HepG2 (cell line): ENCODE measurements around the gene AANAT. TPM values are rescaled to one million over a fixed set of nuclear protein-coding genes. Genes with fewer than 3 reads are reported as not detected.

Source experiments
- ATAC-seq: fragments of 200-7000 bp; cut with Tn5 transposase; 3 replicates; pipeline ENCODE4 v1.9.1; 2020; ENCODE audit warnings: mild to moderate bottlenecking, moderate library complexity
- BruUV-seq: library from RNA; stranded (reverse); fragments of 400-500 nt; replicated peaks from 2 replicates; lab custom pipeline; 2021; lab: Mats Ljungman, UMichigan
- CTCF ChIA-PET: fragments of 300-600 bp; formaldehyde crosslinking; extraction: SDS; loops from one replicate; lab custom pipeline; 2021; ENCODE audit warnings: low total read pairs, inconsistent platforms, low intra/inter-chr PET ratio; lab: Yijun Ruan, JAX
- POLR2A ChIA-PET: fragments of 350-600 bp; sonication (Branson Sonifier 250); formaldehyde crosslinking; loops from one replicate; lab custom pipeline; 2020; ENCODE audit warnings: antibody characterized with exemption, inconsistent platforms; lab: Yijun Ruan, JAX
- DNase-seq: peaks from one replicate; pipeline ENCODE4 v3.0.0-alpha.2; 2015; ENCODE audit warnings: low spot score
- FAIRE-seq: peaks from 3 replicates; lab custom pipeline; 2011; peaks lifted over from hg19 to GRCh38; lab: Jason Lieb, UNC
- H2AFZ ChIP-seq: one replicate; pipeline ENCODE4 v1.6.1; 2011; ENCODE audit warnings: low read length, inconsistent platforms
- H3K27ac ChIP-seq: fragments of 300-600 bp; 3 replicates; pipeline ENCODE4 v1.8.0; 2011; ENCODE audit warnings: mixed run types, mild to moderate bottlenecking, mixed read lengths, low read length, inconsistent platforms; ENCODE audit not compliant: insufficient read depth; ENCODE audit errors: extremely low read length
- H3K27me3 ChIP-seq, 2 experiments: fragments of 200-600 bp in 1 of 2; 2 replicates in 1 of 2; 3 replicates in 1 of 2; pipeline versions ENCODE4 v1.6.0 to v1.8.0; 2011; ENCODE audit warnings: low read length in 2 of 2, mild to moderate bottlenecking in 2 of 2, moderate library complexity in 2 of 2, inconsistent platforms in 1 of 2; ENCODE audit not compliant: insufficient read depth in 2 of 2, control insufficient read depth in 1 of 2
- H3K36me3 ChIP-seq, 2 experiments: fragments of 200-600 bp in 1 of 2; replicated peaks in 1 of 2; 2 replicates in 1 of 2; 3 replicates in 1 of 2; pipeline versions ENCODE4 v1.5.1 to v1.8.0; 2011; ENCODE audit warnings: low read length in 2 of 2, inconsistent platforms in 1 of 2; ENCODE audit not compliant: insufficient read depth in 2 of 2, control insufficient read depth in 1 of 2
- H3K4me1 ChIP-seq: 2 replicates; pipeline ENCODE4 v1.5.1; 2012; ENCODE audit warnings: low read length, inconsistent platforms; ENCODE audit not compliant: insufficient read depth
- H3K4me2 ChIP-seq: 2 replicates; pipeline ENCODE4 v1.6.0; 2011; ENCODE audit warnings: low read depth, low read length, inconsistent platforms
- H3K4me3 ChIP-seq, 3 experiments: fragments of 200-600 bp in 1 of 3; sonication (generic), shearing (Covaris generic) in 1 of 3; replicated peaks in 1 of 3; 2 replicates each; pipeline ENCODE4 v1.5.1; 2011 to 2016; ENCODE audit warnings: low read length in 3 of 3, inconsistent platforms in 2 of 3, low read depth in 2 of 3, mild to moderate bottlenecking in 2 of 3, control low read depth in 1 of 3, mixed read lengths in 1 of 3; ENCODE audit not compliant: insufficient read depth in 1 of 3
- H3K79me2 ChIP-seq: one replicate; pipeline ENCODE4 v1.6.1; 2011; ENCODE audit warnings: low read length, inconsistent platforms; ENCODE audit not compliant: insufficient read depth
- H3K9ac ChIP-seq: 2 replicates; pipeline ENCODE4 v1.6.0; 2011; ENCODE audit warnings: mild to moderate bottlenecking, low read depth, low read length, inconsistent platforms; ENCODE audit not compliant: insufficient read depth
- H3K9me3 ChIP-seq: 2 replicates; pipeline ENCODE4 v1.5.1; 2012; ENCODE audit warnings: mild to moderate bottlenecking, low read length
- H4K20me1 ChIP-seq: 2 replicates; pipeline ENCODE4 v1.6.0; 2011; ENCODE audit warnings: inconsistent platforms, mild to moderate bottlenecking, low read length, moderate library complexity; ENCODE audit not compliant: insufficient read depth
- CBX1 ChIP-seq: IDR thresholded peaks from one replicate; pipeline ENCODE4 v1.6.1; 2016; ENCODE audit warnings: antibody characterized with exemption, low read depth
- GATAD2A ChIP-seq: IDR thresholded peaks from 2 replicates; pipeline ENCODE4 v1.6.1; 2016
- HHEX ChIP-seq: IDR thresholded peaks from 2 replicates; pipeline ENCODE4 v1.6.1; 2016; ENCODE audit warnings: control low read depth
- HOXA7 ChIP-seq: sonication (generic); formaldehyde crosslinking; IDR thresholded peaks from 2 replicates; pipeline ENCODE4 v1.8.1; 2022; ENCODE audit warnings: mild to moderate bottlenecking, missing genetic modification reagents, moderate library complexity
- HOXA9 ChIP-seq: sonication (generic); formaldehyde crosslinking; IDR thresholded peaks from 2 replicates; pipeline ENCODE4 v1.8.1; 2022; ENCODE audit warnings: missing genetic modification reagents, mild to moderate bottlenecking, moderate library complexity, borderline replicate concordance
- KDM1A ChIP-seq: IDR thresholded peaks from 2 replicates; pipeline ENCODE4 v1.6.1; 2016; ENCODE audit warnings: missing compliant biosample characterization
- TMF1 ChIP-seq: sonication (generic); formaldehyde crosslinking; IDR thresholded peaks from 2 replicates; pipeline ENCODE4 v1.8.1; 2022; ENCODE audit warnings: low read depth, missing genetic modification reagents
- ZBTB1 ChIP-seq: sonication (generic); formaldehyde crosslinking; IDR thresholded peaks from 2 replicates; pipeline ENCODE4 v1.4.0; 2020; ENCODE audit warnings: missing genetic modification reagents, borderline replicate concordance
- ZNF124 ChIP-seq: sonication (generic); formaldehyde crosslinking; IDR thresholded peaks from 2 replicates; pipeline ENCODE4 v1.4.0; 2020; ENCODE audit warnings: missing genetic modification reagents
- ZNF232 ChIP-seq: sonication (generic); formaldehyde crosslinking; IDR thresholded peaks from 2 replicates; pipeline ENCODE4 v1.4.0; 2020; ENCODE audit warnings: missing genetic modification reagents, borderline replicate concordance
- ZNF234 ChIP-seq: sonication (generic); formaldehyde crosslinking; conservative IDR thresholded peaks from 2 replicates; pipeline ENCODE4 v1.5.1; 2020; ENCODE audit warnings: mild to moderate bottlenecking, missing genetic modification reagents
- ZNF256 ChIP-seq: sonication (generic); formaldehyde crosslinking; conservative IDR thresholded peaks from 2 replicates; pipeline ENCODE4 v1.4.0; 2020; ENCODE audit warnings: missing genetic modification reagents
- ZNF263 ChIP-seq: sonication (generic); formaldehyde crosslinking; IDR thresholded peaks from 2 replicates; pipeline ENCODE4 v1.4.0; 2020; ENCODE audit warnings: missing genetic modification reagents
- ZNF282 ChIP-seq: fragments of 450-650 bp; IDR thresholded peaks from 2 replicates; pipeline ENCODE4 v1.6.1; 2018; ENCODE audit not compliant: partially characterized antibody
- ZNF3 ChIP-seq: IDR thresholded peaks from 2 replicates; pipeline ENCODE4 v1.7.0; 2017; ENCODE audit warnings: inconsistent platforms
- ZNF563 ChIP-seq: sonication (generic); formaldehyde crosslinking; IDR thresholded peaks from 2 replicates; pipeline ENCODE4 v1.8.0; 2022; ENCODE audit warnings: mild to moderate bottlenecking, moderate library complexity, missing genetic modification reagents
- ZNF572 ChIP-seq: sonication (generic); formaldehyde crosslinking; IDR thresholded peaks from 2 replicates; pipeline ENCODE4 v1.5.1; 2020; ENCODE audit warnings: mild to moderate bottlenecking, missing genetic modification reagents
- ZNF670 ChIP-seq: sonication (generic); formaldehyde crosslinking; IDR thresholded peaks from 2 replicates; pipeline ENCODE4 v1.8.0; 2022; ENCODE audit warnings: mild to moderate bottlenecking, missing genetic modification reagents, borderline replicate concordance
- ZNF83 ChIP-seq: sonication (generic); formaldehyde crosslinking; IDR thresholded peaks from 2 replicates; pipeline ENCODE4 v1.4.0; 2020; ENCODE audit warnings: missing genetic modification reagents, mild to moderate bottlenecking, borderline replicate concordance
- WGBS: methylation state at CpG from one replicate; pipeline ENCODE4 v1.1.6; 2017; ENCODE audit warnings: low lambda C conversion rate; 5-methylcytosine and 5-hydroxymethylcytosine counted together
- in situ Hi-C: cut with HindIII; loops from 2 replicates; pipeline ENCODE4 v1.10.0; 2017; ENCODE audit warnings: low pct_unique_long_range_greater_than_20kb; ENCODE audit not compliant: extremely low pct_ligation_motif_present
- intact Hi-C: fragments of 100-400 bp; cut with micrococcal nuclease; formaldehyde crosslinking; loops from one replicate; pipeline ENCODE4 v1.10.0; 2022; ENCODE audit not compliant: unreplicated experiment
- polyA plus RNA-seq, 8 experiments: library from polyadenylated mRNA; depleted of rRNA in 3 of 8; stranded (reverse) in 7 of 8; unstranded in 1 of 8; fragments of >200 nt; fragmentation: Illumina TruSeq in 4 of 8; extraction: Trizol in 4 of 8; gene quantifications; 2 replicates each; pipeline versions ENCODE4 v1.2.1 to v1.2.3, GENCODE V29; 2011 to 2016; ENCODE audit warnings: low read depth in 4 of 8, missing spikeins in 1 of 8, mixed read lengths in 1 of 8; ENCODE audit not compliant: insufficient read depth in 1 of 8
- total RNA-seq, 5 experiments: library from RNA; depleted of rRNA; stranded (reverse); fragments of >200 nt; fragmentation: Illumina TruSeq; extraction: Trizol; gene quantifications; 2 replicates each; pipeline ENCODE4 v1.2.3, GENCODE V29; 2016; ENCODE audit warnings: low read depth in 1 of 5
- TF ChIP-seq, protein P1 (sequence below): sonication (generic); formaldehyde crosslinking; IDR thresholded peaks from 2 replicates; pipeline ENCODE4 v1.5.0; 2020; ENCODE audit warnings: missing genetic modification reagents, mild to moderate bottlenecking, borderline replicate concordance
- TF ChIP-seq, protein P2 (sequence below): sonication (generic); formaldehyde crosslinking; IDR thresholded peaks from 2 replicates; pipeline ENCODE4 v1.4.0; 2020; ENCODE audit warnings: mild to moderate bottlenecking, missing genetic modification reagents

Gene AANAT
- total and polyA plus RNA-seq, 2 of the 13 experiments (the other 11 are each of a cell fraction or from before 2014, with no cell fraction given): 0.07 TPM; not detected in 1

DNA sequence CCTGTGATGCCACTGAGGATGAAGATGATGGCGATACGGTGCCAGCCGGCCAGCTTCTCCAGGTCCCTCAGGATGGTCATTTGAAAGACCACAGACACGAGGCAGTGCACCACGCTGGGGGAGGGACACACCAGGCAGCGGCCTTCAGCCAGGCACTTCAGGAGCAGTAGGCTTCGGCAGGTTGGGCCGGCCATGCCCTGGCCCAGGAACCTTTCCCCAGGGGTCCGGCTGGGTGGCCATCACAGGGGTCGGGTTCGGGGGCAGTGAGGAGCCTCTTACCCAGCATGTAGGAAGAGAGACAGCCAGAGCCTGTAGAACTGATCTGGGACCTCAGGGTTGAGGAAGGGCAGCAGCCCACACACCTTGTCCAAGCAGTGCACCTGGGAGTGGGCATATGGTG lies 5.3 kb downstream of the AANAT start:
- no peak overlapping the region for H3K4me3 ChIP-seq
- in situ Hi-C loops (no loop called here), intact Hi-C loops (no loop called here)
- H4K20me1 ChIP-seq: no peaks in the 10 kb centered on the region
- no peak overlapping the region for H3K27ac ChIP-seq
- peaks cover 19% of the 10 kb centered on the region for H3K4me1 ChIP-seq
- no peak for ATAC-seq
- DNase-seq: no peak
- no peak for TF ChIP-seq ZNF563 (CRISPR knock-in tag)
- no peak for TF ChIP-seq CBX1
- no peak for TF ChIP-seq TMF1 (CRISPR knock-in tag)
- no peak for TF ChIP-seq HHEX
- no peak for TF ChIP-seq HOXA9
- TF ChIP-seq ZNF3: no peak
- no peak for TF ChIP-seq ZNF256 (CRISPR knock-in tag)
- TF ChIP-seq KDM1A (CRISPR knock-in tag): no peak
- no peak for TF ChIP-seq GATAD2A (CRISPR knock-in tag)
- H3K4me2 ChIP-seq: no peak overlapping the region
- H3K79me2 ChIP-seq: no peaks in the 10 kb centered on the region
- no peaks in the 10 kb centered on the region for H3K9me3 ChIP-seq
- H3K36me3 ChIP-seq: peaks cover 0 to 6% of the 10 kb centered on the region in 2 experiments; a peak in 1 of 5 replicates
- FAIRE-seq: no peak
- WGBS: 97% methylated on average over 11 of the region's 11 CpGs
- no TSS peak for BruUV-seq
- no peaks in the 10 kb centered on the region for H3K27me3 ChIP-seq
- no peak overlapping the region for H3K9ac ChIP-seq
- ChIA-PET POLR2A (no interaction called here), CTCF (interaction anchor here (0.8 kb wide), 1 partner anchor 10 kb away, joined by 3 read pairs; no protein-coding TSS in a partner anchor)
- no peak overlapping the region for H2AFZ ChIP-seq

DNA sequence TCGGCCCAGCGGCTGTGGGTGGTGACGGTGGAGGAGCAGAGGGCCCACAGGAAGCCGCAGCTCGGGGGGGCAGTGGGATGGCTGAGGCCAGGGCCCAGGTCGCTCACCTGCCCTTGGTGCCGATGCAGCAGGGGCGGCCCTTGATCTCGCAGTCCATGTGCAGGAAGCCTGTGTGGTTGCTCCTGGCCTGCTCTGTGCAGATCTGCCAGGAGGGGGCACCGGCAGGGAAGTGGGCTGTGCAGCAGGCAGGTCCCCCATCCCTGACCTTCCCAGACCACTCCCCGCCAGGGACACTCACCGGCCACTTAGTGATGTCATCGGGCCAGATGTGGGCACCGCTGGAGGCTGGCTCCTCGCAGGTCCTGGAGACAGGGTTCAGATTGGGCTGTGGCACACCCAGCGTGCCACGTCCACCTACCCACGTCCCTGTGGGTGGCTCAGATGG lies 6.2 kb downstream of the AANAT start:
- H3K9ac ChIP-seq: no peak overlapping the region
- peaks cover 19% of the 10 kb centered on the region for H3K4me1 ChIP-seq
- in situ Hi-C loops: no loop called here
- BruUV-seq: no TSS peak
- H3K27me3 ChIP-seq: no peaks in the 10 kb centered on the region
- 83% methylated on average over 7 of the region's 18 CpGs for WGBS
- no peak overlapping the region for H3K4me3 ChIP-seq
- intact Hi-C loops: no loop called here
- DNase-seq (no peak), ATAC-seq (peak; percentile 80), FAIRE-seq (peak; percentile 53)
- ChIA-PET CTCF (interaction anchor here (0.8 to 2.6 kb wide), 2 partner anchors 9 to 32 kb away, joined by 3 to 15 read pairs; no protein-coding TSS in a partner anchor), POLR2A (interaction anchor here (5.7 kb wide), 1 partner anchor 26 kb away, joined by 59 read pairs; the partner anchor contains the start of gene RHBDF2)
- H2AFZ ChIP-seq: no peak overlapping the region
- no peaks in the 10 kb centered on the region for H3K9me3 ChIP-seq
- H3K79me2 ChIP-seq: no peaks in the 10 kb centered on the region
- H3K27ac ChIP-seq: no peak overlapping the region
- no peaks in the 10 kb centered on the region for H4K20me1 ChIP-seq
- H3K4me2 ChIP-seq: no peak overlapping the region
- H3K36me3 ChIP-seq: peaks cover 0 to 6% of the 10 kb centered on the region in 2 experiments; a peak in 1 of 5 replicates
- TF ChIP-seq ZBTB1 (CRISPR knock-in tag) (no peak), ZNF670 (CRISPR knock-in tag) (no peak), ZNF263 (CRISPR knock-in tag) (no peak), ZNF83 (CRISPR knock-in tag) (0 out of 2 replicates have a peak, but pooled peaks have one; percentile 76), ZNF124 (CRISPR knock-in tag) (no peak), ZNF572 (CRISPR knock-in tag) (no peak), ZNF282 (no peak), ZNF232 (no peak), HOXA7 (CRISPR knock-in tag) (no peak), ZNF234 (no peak)
- TF ChIP-seq, protein P1, sequence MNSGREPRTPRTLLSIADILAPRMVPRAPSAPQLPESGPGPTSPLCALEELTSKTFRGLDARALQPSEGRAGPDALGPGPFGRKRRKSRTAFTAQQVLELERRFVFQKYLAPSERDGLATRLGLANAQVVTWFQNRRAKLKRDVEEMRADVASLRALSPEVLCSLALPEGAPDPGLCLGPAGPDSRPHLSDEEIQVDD (CRISPR knock-in tag): 0 out of 2 replicates have a peak, but pooled peaks have one; percentile 23
- TF ChIP-seq, protein P2, sequence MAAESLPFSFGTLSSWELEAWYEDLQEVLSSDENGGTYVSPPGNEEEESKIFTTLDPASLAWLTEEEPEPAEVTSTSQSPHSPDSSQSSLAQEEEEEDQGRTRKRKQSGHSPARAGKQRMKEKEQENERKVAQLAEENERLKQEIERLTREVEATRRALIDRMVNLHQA (CRISPR knock-in tag): no peak
